Measurements from ENCODE around the gene DMRTC2.

Gene DMRTC2

DNA sequence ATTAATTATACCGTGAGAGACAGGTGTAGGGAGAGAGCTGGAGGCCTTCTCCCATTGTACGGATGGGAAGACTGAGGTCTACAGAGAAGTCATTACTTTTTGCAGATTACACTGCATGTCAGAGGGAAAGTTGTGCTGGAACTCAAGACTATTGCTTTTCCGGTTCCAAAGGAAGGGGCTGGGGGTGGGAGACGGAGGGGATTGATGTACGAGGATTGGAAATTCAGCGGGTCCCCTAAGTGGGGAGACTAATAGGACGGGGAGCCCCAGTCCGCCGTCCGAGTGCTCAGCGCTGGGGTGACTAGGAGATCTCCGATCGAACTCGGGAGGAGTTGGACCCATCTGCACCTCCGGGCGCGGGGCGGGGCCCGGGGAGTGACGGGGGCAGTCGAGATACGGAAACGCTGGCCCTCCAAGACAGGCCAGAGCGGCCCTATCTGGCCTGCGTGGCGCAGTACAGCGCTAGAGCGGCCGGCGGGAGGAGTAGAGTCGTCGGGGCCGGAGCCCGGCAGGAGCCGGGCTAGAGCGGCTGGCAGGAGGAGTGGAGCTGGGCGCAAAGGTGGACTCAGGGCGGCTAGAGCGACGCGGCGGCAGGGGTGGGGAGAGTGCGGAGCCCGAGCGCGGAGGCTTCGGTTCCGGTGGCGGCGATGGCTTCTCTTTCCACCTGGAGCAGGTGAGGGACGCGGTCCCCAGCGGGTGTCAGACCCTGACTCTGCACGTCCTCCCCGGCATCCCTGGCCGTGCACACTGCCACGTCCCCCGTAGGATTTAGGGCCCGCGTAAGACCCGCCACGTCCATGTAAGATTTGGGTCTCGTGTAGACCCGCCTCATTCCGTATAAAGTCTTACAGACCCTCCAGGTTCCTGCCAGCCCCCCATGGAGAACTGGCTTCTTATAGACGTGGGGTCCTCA lies 39.2 kb downstream of the DMRTC2 start:
- TF ChIP-seq ZFX (IDR thresholded peaks at IDR 0.05) = no peak
- TF ChIP-seq, protein P1, sequence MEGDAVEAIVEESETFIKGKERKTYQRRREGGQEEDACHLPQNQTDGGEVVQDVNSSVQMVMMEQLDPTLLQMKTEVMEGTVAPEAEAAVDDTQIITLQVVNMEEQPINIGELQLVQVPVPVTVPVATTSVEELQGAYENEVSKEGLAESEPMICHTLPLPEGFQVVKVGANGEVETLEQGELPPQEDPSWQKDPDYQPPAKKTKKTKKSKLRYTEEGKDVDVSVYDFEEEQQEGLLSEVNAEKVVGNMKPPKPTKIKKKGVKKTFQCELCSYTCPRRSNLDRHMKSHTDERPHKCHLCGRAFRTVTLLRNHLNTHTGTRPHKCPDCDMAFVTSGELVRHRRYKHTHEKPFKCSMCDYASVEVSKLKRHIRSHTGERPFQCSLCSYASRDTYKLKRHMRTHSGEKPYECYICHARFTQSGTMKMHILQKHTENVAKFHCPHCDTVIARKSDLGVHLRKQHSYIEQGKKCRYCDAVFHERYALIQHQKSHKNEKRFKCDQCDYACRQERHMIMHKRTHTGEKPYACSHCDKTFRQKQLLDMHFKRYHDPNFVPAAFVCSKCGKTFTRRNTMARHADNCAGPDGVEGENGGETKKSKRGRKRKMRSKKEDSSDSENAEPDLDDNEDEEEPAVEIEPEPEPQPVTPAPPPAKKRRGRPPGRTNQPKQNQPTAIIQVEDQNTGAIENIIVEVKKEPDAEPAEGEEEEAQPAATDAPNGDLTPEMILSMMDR (conservative IDR thresholded peaks at IDR 0.05) = no peak
- peak overlapping the region; percentile 85 for H3K27ac ChIP-seq

DNA sequence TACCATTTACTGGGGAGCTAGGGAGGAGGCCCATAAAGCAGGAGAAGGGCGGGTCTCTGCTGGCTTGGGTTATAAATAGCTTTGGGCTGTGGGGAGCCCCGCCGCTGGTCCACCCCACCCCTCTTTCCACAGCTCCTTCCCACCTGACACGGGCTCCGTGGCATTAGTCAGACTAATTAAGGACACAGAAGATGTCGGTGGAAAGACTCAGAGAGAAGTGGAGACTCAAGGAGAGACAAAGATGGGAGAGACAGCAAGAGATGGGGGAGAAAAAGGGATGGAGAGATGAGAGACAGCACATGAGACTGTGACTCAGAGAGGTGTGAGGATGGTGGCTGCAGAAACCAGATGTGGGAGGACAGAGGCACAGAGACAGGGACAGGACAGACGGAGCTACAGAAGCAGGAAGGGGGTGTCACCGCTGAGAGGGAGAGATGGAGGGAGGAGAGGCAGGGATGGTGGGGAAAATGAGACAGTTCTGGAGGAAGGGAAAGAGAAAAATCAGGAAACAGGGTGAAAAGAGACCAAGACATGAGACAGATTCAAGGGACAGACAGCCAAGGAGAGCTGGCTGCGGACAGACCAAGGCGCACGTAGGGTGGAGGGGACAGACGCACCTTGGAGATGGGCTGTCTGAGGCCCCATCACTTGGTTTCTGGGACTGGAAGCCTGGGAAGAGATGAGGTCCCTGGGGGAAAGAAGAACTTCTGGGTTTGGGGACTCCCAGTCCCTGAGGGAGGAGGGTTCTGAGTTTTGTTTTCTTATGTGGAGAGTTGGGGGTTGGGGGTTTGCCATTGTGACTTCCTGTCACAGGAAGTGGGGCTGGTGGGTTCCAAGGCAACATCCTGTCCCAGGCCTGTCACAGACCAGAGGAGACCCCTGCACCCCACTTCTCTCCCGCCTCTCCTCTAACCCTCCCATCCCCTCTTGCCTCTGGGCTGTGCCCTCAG lies 42.2 kb downstream of the DMRTC2 start:
- no peak for TF ChIP-seq ZFX (IDR thresholded peaks at IDR 0.05)
- TF ChIP-seq, protein P1 (conservative IDR thresholded peaks at IDR 0.05) = no peak
- no peak overlapping the region for H3K27ac ChIP-seq

DNA sequence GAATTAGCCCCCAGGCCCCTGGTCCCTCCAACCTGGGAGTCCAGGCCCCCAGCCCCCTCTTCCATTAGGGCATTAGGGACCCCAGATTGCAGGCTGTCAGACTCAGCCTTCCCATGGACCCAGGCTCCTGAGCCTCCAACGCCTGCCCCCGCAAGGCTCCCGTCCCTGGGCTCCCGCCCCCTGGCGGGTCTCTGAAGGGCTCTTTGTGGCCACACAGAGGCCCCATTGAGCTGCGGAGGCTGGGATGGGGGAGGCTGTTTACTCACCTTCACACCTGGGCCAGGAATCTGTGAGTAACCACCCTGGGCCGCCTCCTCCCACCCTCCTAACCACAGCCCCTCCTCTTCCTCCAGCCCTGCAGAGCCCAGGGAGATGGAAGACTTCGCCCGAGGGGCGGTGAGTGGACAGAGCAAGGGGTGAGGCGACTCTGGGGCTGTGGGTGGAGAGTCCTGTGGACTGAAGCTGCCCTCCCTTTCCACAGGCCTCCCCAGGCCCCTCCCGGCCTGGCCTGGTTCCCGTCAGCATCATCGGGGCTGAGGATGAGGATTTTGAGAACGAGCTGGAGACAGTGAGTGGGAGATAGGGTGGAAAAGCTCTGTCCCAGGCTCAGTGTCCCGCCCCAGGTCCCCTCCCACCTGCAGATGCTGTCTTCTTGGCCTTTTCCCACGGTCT lies 43.0 kb downstream of the DMRTC2 start:
- TF ChIP-seq, protein P1 (conservative IDR thresholded peaks at IDR 0.05) = no peak
- TF ChIP-seq ZFX (IDR thresholded peaks at IDR 0.05) = no peak
- no peak overlapping the region for H3K27ac ChIP-seq

- H3K27ac ChIP-seq = no peak overlapping the region
- no peak for TF ChIP-seq ZFX (IDR thresholded peaks at IDR 0.05)
- TF ChIP-seq, protein P1 (conservative IDR thresholded peaks at IDR 0.05) = no peak
Measured at GRCh38 chr19:41888926-41889325, 44.1 kb downstream of the DMRTC2 start.

DNA sequence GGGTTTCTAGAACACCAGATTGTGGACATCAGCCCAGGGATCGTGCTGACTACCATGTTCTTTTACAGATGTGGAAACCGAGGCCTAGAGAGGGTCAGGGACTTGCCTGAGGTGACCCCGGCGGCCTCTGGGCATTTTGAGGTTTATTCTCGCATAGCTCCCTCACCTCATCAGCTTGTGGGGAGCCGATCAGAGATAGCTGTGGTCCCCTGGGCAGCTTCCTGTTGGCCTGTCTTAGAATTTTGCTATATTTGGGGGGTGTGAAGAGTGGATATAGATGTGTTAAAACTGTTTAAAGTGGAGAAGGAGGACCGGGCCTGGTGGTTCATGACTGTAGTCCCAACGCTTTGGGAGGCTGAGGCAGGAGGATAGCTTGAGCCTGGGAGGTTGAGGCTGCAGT lies 45.1 kb downstream of the DMRTC2 start:
- no peak overlapping the region for H3K27ac ChIP-seq
- TF ChIP-seq, protein P1 (conservative IDR thresholded peaks at IDR 0.05) = no peak
- TF ChIP-seq ZFX (IDR thresholded peaks at IDR 0.05) = no peak

GRCh38 chr19:41890936-41891335 lies 46.1 kb downstream of the DMRTC2 start:
- TF ChIP-seq ZFX (IDR thresholded peaks at IDR 0.05) = no peak
- TF ChIP-seq, protein P1 (conservative IDR thresholded peaks at IDR 0.05) = no peak
- no peak overlapping the region for H3K27ac ChIP-seq

Measured in C4-2B (cell line).